Liver (tissue), 9 donors: ENCODE results near the gene DPP7. TPM values are rescaled to one million over a fixed set of nuclear protein-coding genes. Genes with fewer than 3 reads are reported as not detected.

ENCODE experiments used
- DNase-seq: peaks from one replicate; pipeline ENCODE4 v3.0.0-alpha.2; 2017; ENCODE audit warnings: low spot score
- H3K27ac ChIP-seq, 2 donors: one replicate each; pipeline ENCODE4 v1.7.0; 2013; ENCODE audit warnings: inconsistent platforms in 2 of 2, low read length in 2 of 2, control low read depth in 1 of 2, low read depth in 1 of 2, mild to moderate bottlenecking in 1 of 2
- H3K27me3 ChIP-seq, 4 donors: one replicate each; pipeline versions ENCODE4 v1.6.1 to v1.7.0; 2013; ENCODE audit warnings: low read length in 3 of 4, inconsistent platforms in 1 of 4, mild to moderate bottlenecking in 1 of 4, moderate library complexity in 1 of 4; ENCODE audit not compliant: control insufficient read depth in 4 of 4, insufficient read depth in 4 of 4
- H3K36me3 ChIP-seq, 4 donors: one replicate each; pipeline versions ENCODE4 v1.6.1 to v1.7.0; 2013; ENCODE audit warnings: low read length in 3 of 4, mild to moderate bottlenecking in 3 of 4, low read depth in 1 of 4, moderate library complexity in 1 of 4; ENCODE audit not compliant: control insufficient read depth in 4 of 4, insufficient read depth in 3 of 4
- H3K4me1 ChIP-seq, 4 donors: one replicate each; pipeline versions ENCODE4 v1.6.1 to v1.7.0; 2013; ENCODE audit warnings: low read length in 3 of 4, mild to moderate bottlenecking in 3 of 4, moderate library complexity in 1 of 4; ENCODE audit not compliant: control insufficient read depth in 4 of 4, insufficient read depth in 4 of 4
- H3K4me3 ChIP-seq, 3 donors: one replicate each; pipeline versions ENCODE4 v1.6.1 to v1.7.0; 2013; ENCODE audit warnings: low read length in 3 of 3, control low read depth in 1 of 3, low read depth in 1 of 3, mild to moderate bottlenecking in 1 of 3
- H3K9ac ChIP-seq, 2 donors: one replicate each; pipeline ENCODE4 v1.7.0; 2013; ENCODE audit warnings: low read length in 2 of 2, mild to moderate bottlenecking in 2 of 2, moderate library complexity in 2 of 2, control low read depth in 1 of 2, low read depth in 1 of 2
- H3K9me3 ChIP-seq, 4 donors: one replicate each; pipeline versions ENCODE4 v1.6.1 to v1.7.0; 2013; ENCODE audit warnings: low read length in 3 of 4; ENCODE audit not compliant: control insufficient read depth in 4 of 4
- ATF3 ChIP-seq: IDR thresholded peaks from 2 replicates; pipeline ENCODE4 v1.6.1; 2016; ENCODE audit warnings: antibody characterized with exemption
- EGR1 ChIP-seq, 2 donors: IDR thresholded peaks; 2 replicates each; pipeline ENCODE4 v1.6.1; 2016 to 2018; ENCODE audit warnings: antibody characterized with exemption in 2 of 2, low read depth in 2 of 2
- FOXA1 ChIP-seq: IDR thresholded peaks from 2 replicates; pipeline ENCODE4 v1.6.1; 2016; ENCODE audit warnings: antibody characterized with exemption
- FOXA2 ChIP-seq: IDR thresholded peaks from 2 replicates; pipeline ENCODE4 v1.6.1; 2016; ENCODE audit warnings: antibody characterized with exemption
- GABPA ChIP-seq, 2 donors: IDR thresholded peaks in 1 of 2; conservative IDR thresholded peaks in 1 of 2; 2 replicates each; pipeline ENCODE4 v1.6.1; 2016; ENCODE audit warnings: antibody characterized with exemption in 2 of 2, mild to moderate bottlenecking in 1 of 2, moderate library complexity in 1 of 2
- HNF4A ChIP-seq, 2 donors: conservative IDR thresholded peaks; 2 replicates each; pipeline ENCODE4 v1.6.1; 2016; ENCODE audit warnings: antibody characterized with exemption in 2 of 2, mild to moderate bottlenecking in 2 of 2
- HNF4G ChIP-seq: IDR thresholded peaks from 2 replicates; pipeline ENCODE4 v1.6.1; 2016; ENCODE audit warnings: antibody characterized with exemption
- JUND ChIP-seq, 2 donors: IDR thresholded peaks; 2 replicates each; pipeline ENCODE4 v1.6.1; 2016; ENCODE audit warnings: antibody characterized with exemption in 2 of 2
- NR2F2 ChIP-seq: IDR thresholded peaks from 2 replicates; pipeline ENCODE4 v1.6.1; 2016; ENCODE audit warnings: antibody characterized with exemption
- REST ChIP-seq: IDR thresholded peaks from 2 replicates; pipeline ENCODE4 v1.6.1; 2016; ENCODE audit warnings: antibody characterized with exemption, mild to moderate bottlenecking
- RXRA ChIP-seq, 2 donors: IDR thresholded peaks; 2 replicates each; pipeline ENCODE4 v1.6.1; 2017 to 2018; ENCODE audit warnings: antibody characterized with exemption in 2 of 2, mild to moderate bottlenecking in 1 of 2
- SP1 ChIP-seq: IDR thresholded peaks from 2 replicates; pipeline ENCODE4 v1.6.1; 2018; ENCODE audit warnings: antibody characterized with exemption, mild to moderate bottlenecking
- YY1 ChIP-seq: IDR thresholded peaks from 2 replicates; pipeline ENCODE4 v1.6.1; 2016; ENCODE audit warnings: antibody characterized with exemption, mild to moderate bottlenecking
- WGBS: extraction: QIAGEN DNeasy Blood & Tissue Kit; methylation state at CpG from one replicate; pipeline ENCODE4 v1.1.7; 2013; 5-methylcytosine and 5-hydroxymethylcytosine counted together
- polyA plus RNA-seq, 2 donors: library from polyadenylated mRNA; stranded (reverse) in 1 of 2; unstranded in 1 of 2; fragments of 200-250 nt in 1 of 2; fragments of >200 nt in 1 of 2; fragmentation: Nextera tagmentation in 1 of 2; extraction: Ambion mirVana in 1 of 2; gene quantifications; one replicate each; pipeline versions ENCODE4 v1.2.1 to v1.2.3, GENCODE V29; 2013 to 2015
- total RNA-seq, 2 donors: library from RNA; depleted of rRNA; stranded (reverse); fragments of >200 nt; gene quantifications; one replicate each; pipeline ENCODE4 v1.2.3, GENCODE V29; 2014
- TF ChIP-seq, protein P1 (sequence below): fragments of 150-350 bp; IDR thresholded peaks from 2 replicates; pipeline ENCODE4 v1.5.1; 2017; ENCODE audit warnings: improper control_type of control experiment, low read depth, low read length; ENCODE audit not compliant: missing input control
- TF ChIP-seq, protein P2 (sequence below): IDR thresholded peaks from 2 replicates; pipeline ENCODE4 v1.6.1; 2016; ENCODE audit warnings: antibody characterized with exemption
- TF ChIP-seq, protein P3 (sequence below): IDR thresholded peaks from 2 replicates; pipeline ENCODE4 v1.6.1; 2016; ENCODE audit warnings: antibody characterized with exemption
- donor health status: healthy.
- donor health status: healthy.
- donor health status: healthy.
- donor health status: healthy.
- donor health status: healthy.

The DPP7 gene
- total and polyA plus RNA-seq, 4 donors, result 25.0 to 71.1 (median 50.7) TPM

DNA sequence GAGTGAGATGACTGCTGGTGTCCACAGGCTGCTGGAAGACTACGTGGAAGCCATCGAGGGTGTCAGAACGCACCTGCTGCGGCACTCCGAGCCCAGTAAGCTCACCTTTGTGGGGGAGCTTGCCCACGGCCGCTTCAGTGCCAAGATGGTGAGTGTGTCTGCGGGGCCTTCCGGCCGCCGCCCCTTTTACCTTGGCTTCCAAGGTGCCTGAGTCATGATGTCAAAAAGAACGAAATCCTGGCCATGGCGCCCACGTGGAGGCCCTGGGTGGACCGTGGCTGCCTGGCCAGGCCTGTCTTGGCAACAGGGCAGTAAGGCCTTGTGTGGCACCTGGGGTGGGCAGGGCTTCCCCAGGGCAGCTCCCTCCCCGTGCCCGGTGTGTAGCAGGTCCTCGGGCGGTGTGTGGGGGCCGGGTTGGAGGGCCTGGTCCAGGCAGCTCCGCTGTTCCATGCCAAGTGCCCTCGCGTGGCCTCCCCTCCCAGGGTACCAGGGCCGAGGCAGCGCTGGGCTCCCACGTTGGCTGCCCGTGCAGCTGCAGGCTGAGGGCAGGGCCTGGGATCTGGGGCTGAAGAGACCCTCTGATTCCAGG, 7.8 kb downstream of the DPP7 start (continued):
- TF ChIP-seq, protein P1, sequence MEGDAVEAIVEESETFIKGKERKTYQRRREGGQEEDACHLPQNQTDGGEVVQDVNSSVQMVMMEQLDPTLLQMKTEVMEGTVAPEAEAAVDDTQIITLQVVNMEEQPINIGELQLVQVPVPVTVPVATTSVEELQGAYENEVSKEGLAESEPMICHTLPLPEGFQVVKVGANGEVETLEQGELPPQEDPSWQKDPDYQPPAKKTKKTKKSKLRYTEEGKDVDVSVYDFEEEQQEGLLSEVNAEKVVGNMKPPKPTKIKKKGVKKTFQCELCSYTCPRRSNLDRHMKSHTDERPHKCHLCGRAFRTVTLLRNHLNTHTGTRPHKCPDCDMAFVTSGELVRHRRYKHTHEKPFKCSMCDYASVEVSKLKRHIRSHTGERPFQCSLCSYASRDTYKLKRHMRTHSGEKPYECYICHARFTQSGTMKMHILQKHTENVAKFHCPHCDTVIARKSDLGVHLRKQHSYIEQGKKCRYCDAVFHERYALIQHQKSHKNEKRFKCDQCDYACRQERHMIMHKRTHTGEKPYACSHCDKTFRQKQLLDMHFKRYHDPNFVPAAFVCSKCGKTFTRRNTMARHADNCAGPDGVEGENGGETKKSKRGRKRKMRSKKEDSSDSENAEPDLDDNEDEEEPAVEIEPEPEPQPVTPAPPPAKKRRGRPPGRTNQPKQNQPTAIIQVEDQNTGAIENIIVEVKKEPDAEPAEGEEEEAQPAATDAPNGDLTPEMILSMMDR, result no peak
- TF ChIP-seq ATF3, result no peak
- no peak for TF ChIP-seq YY1

GRCh38 chr9:137105814-137106661, 8.5 kb downstream of the DPP7 start:
- Histone ChIP-seq H3K27ac (no peak overlapping the region), H3K27me3 (no peaks in the 10 kb centered on the region), H3K36me3 (peaks cover 8 to 63% (median 34%) of the 10 kb centered on the region in 4 donors), H3K9ac (no peak overlapping the region), H3K4me3 (no peak overlapping the region), H3K4me1 (no peaks in the 10 kb centered on the region), H3K9me3 (no peaks in the 10 kb centered on the region)
- no peak for TF ChIP-seq SP1
- no peak for TF ChIP-seq YY1
- no peak for TF ChIP-seq HNF4G
- no peak for TF ChIP-seq GABPA (IDR thresholded peaks at IDR 0.05 in 1 of 2, conservative IDR thresholded peaks at IDR 0.05 in 1 of 2)
- no peak for TF ChIP-seq RXRA (IDR thresholded peaks at IDR 0.05)
- TF ChIP-seq REST, result no peak
- 96% methylated on average over 31 of the region's 31 CpGs for WGBS
- DNase-seq, result no peak

DNA sequence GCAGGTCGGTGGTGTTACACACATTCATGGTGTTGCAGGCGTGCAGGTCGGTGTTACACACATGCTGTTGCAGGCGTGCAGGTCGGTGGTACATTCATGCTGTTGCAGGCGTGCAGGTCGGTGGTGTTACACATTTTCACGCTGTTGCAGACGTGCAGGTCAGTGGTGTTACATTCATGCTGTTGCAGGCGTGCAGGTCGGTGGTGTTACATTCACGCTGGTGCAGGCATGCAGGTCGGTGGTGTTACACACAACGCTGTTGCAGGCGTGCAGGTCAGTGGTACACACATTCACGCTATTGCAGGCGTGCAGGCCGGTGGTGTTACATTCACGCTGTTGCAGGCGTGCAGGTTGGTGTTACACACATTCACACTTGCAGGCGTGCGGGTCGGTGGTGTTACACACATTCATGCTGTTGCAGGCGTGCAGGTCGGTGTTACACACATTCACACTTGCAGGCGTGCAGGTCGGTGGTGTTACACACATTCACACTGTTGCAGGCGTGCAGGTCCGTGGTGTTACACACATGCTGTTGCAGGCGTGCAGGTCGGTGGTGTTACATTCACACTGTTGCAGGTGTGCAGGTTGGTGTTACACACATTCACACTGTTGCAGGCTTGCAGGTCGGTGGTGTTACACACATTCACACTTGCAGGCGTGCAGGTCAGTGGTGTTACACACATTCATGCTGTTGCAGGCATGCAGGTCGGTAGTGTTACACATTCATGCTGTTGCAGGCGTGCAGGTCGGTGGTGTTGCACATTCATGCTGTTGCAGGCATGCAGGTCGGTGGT, 11.1 kb downstream of the DPP7 start:
- Histone ChIP-seq H3K27ac (no peak overlapping the region), H3K4me1 (no peaks in the 10 kb centered on the region), H3K27me3 (no peaks in the 10 kb centered on the region), H3K9ac (no peak overlapping the region), H3K36me3 (peaks cover 7 to 72% (median 35%) of the 10 kb centered on the region in 4 donors), H3K4me3 (no peak overlapping the region), H3K9me3 (no peaks in the 10 kb centered on the region)
- WGBS, result 94% methylated on average over 37 of the region's 37 CpGs
- no peak for DNase-seq
- TF ChIP-seq, protein P2, sequence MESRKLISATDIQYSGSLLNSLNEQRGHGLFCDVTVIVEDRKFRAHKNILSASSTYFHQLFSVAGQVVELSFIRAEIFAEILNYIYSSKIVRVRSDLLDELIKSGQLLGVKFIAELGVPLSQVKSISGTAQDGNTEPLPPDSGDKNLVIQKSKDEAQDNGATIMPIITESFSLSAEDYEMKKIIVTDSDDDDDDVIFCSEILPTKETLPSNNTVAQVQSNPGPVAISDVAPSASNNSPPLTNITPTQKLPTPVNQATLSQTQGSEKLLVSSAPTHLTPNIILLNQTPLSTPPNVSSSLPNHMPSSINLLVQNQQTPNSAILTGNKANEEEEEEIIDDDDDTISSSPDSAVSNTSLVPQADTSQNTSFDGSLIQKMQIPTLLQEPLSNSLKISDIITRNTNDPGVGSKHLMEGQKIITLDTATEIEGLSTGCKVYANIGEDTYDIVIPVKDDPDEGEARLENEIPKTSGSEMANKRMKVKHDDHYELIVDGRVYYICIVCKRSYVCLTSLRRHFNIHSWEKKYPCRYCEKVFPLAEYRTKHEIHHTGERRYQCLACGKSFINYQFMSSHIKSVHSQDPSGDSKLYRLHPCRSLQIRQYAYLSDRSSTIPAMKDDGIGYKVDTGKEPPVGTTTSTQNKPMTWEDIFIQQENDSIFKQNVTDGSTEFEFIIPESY, result no peak
- TF ChIP-seq FOXA2 (no peak), JUND (IDR thresholded peaks at IDR 0.05) (no peak), HNF4A (conservative IDR thresholded peaks at IDR 0.05) (no peak), NR2F2 (no peak), SP1 (no peak), REST (no peak), FOXA1 (no peak), YY1 (no peak), EGR1 (IDR thresholded peaks at IDR 0.05; ENCODE audit: low read depth in 2 of 2) (no peak)
- TF ChIP-seq, protein P3, sequence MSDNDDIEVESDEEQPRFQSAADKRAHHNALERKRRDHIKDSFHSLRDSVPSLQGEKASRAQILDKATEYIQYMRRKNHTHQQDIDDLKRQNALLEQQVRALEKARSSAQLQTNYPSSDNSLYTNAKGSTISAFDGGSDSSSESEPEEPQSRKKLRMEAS, result no peak
